ENCODE measurements around the gene NTM.

GRCh38 chr11:131692151-131692550 is 321.7 kb downstream of the NTM start:
- TF ChIP-seq LEF1 (IDR thresholded peaks at IDR 0.05; ENCODE audit: borderline replicate concordance): no peak
- TF ChIP-seq SP1 (IDR thresholded peaks at IDR 0.05): no peak
- no peak for TF ChIP-seq TARDBP (IDR thresholded peaks at IDR 0.05)
- no peak for TF ChIP-seq L3MBTL2 (conservative IDR thresholded peaks at IDR 0.05)
- TF ChIP-seq FOXA1 (IDR thresholded peaks at IDR 0.05): no peak
- no peak for TF ChIP-seq ZNF384 (IDR thresholded peaks at IDR 0.05)
- TF ChIP-seq NFRKB (IDR thresholded peaks at IDR 0.05): no peak
- no peak for TF ChIP-seq FOXM1 (IDR thresholded peaks at IDR 0.05; ENCODE audit: borderline replicate concordance)
- TF ChIP-seq ELF4 (IDR thresholded peaks at IDR 0.05): no peak
- no peak for TF ChIP-seq SUZ12 (IDR thresholded peaks at IDR 0.05)
- TF ChIP-seq FOXK2 (IDR thresholded peaks at IDR 0.05): no peak
- no peak for TF ChIP-seq CTBP1 (IDR thresholded peaks at IDR 0.05; ENCODE audit: borderline replicate concordance)
- TF ChIP-seq HDGF (IDR thresholded peaks at IDR 0.05; ENCODE audit: borderline replicate concordance): no peak
- TF ChIP-seq BHLHE40 (IDR thresholded peaks at IDR 0.05; ENCODE audit: borderline replicate concordance): no peak
